Endothelial cell of umbilical vein (primary cell): ENCODE measurements around the gene GBP7. TPM values are rescaled to one million over a fixed set of nuclear protein-coding genes. Genes with fewer than 3 reads are reported as not detected.

ENCODE experiments used
- BruUV-seq: library from RNA; stranded (reverse); fragments of 400-500 nt; replicated peaks from 2 replicates; lab custom pipeline; 2021; lab: Mats Ljungman, UMichigan
- CTCF ChIA-PET: fragments of 300-600, 350-600 bp; sonication (Branson Sonifier 250); formaldehyde crosslinking; loops from one replicate; lab custom pipeline; 2021; ENCODE audit warnings: antibody characterized with exemption, inconsistent platforms; lab: Charles Lee
- POLR2A ChIA-PET: fragments of 300-600, 350-600 bp; sonication (Branson Sonifier 250); formaldehyde crosslinking; loops from one replicate; lab custom pipeline; 2021; ENCODE audit warnings: antibody characterized with exemption, inconsistent platforms; lab: Charles Lee
- DNase-seq: peaks from one replicate; pipeline ENCODE4 v3.0.0-alpha.2; 2011; ENCODE audit warnings: low read depth, low spot score
- FAIRE-seq: peaks from 2 replicates; lab custom pipeline; 2011; peaks lifted over from hg19 to GRCh38; lab: Jason Lieb, UNC
- H2AFZ ChIP-seq: 2 replicates; pipeline ENCODE4 v1.6.0; 2012; ENCODE audit warnings: low read depth, low read length, control low read depth, inconsistent platforms
- H3K27ac ChIP-seq: 2 replicates; pipeline ENCODE4 v1.5.1; 2011; ENCODE audit warnings: low read depth, mild to moderate bottlenecking, control low read depth, low read length, moderate library complexity; ENCODE audit not compliant: insufficient read depth
- H3K27me3 ChIP-seq, 2 experiments: 2 replicates each; pipeline versions ENCODE4 v1.6.0 to v1.6.1; 2011; ENCODE audit warnings: low read length in 2 of 2, mixed read lengths in 1 of 2; ENCODE audit not compliant: control insufficient read depth in 2 of 2, insufficient read depth in 2 of 2
- H3K36me3 ChIP-seq, 2 experiments: 2 replicates in 1 of 2; 3 replicates in 1 of 2; pipeline ENCODE4 v1.5.1; 2011; ENCODE audit warnings: low read length in 2 of 2, mild to moderate bottlenecking in 1 of 2, moderate library complexity in 1 of 2; ENCODE audit not compliant: control insufficient read depth in 2 of 2, insufficient read depth in 2 of 2; ENCODE audit errors: extremely low read depth in 1 of 2
- H3K4me1 ChIP-seq: 3 replicates; pipeline ENCODE4 v1.5.1; 2011; ENCODE audit warnings: mild to moderate bottlenecking, low read length; ENCODE audit not compliant: control insufficient read depth, insufficient read depth; ENCODE audit errors: extremely low read depth
- H3K4me2 ChIP-seq: 2 replicates; pipeline ENCODE4 v1.6.1; 2011; ENCODE audit warnings: low read length, control low read depth, mixed read lengths; ENCODE audit not compliant: insufficient read depth
- H3K4me3 ChIP-seq, 3 experiments: fragments of 200-600 bp in 1 of 3; sonication (generic), shearing (Covaris generic) in 1 of 3; replicated peaks in 1 of 3; 2 replicates each; pipeline ENCODE4 v1.5.1; 2011 to 2016; ENCODE audit warnings: control low read depth in 3 of 3, low read length in 3 of 3, mild to moderate bottlenecking in 2 of 3, inconsistent platforms in 1 of 3, low read depth in 1 of 3, moderate library complexity in 1 of 3; ENCODE audit not compliant: insufficient read depth in 1 of 3
- H3K79me2 ChIP-seq: 2 replicates; pipeline ENCODE4 v1.6.0; 2012; ENCODE audit warnings: low read length, inconsistent platforms; ENCODE audit not compliant: control insufficient read depth, insufficient read depth
- H3K9ac ChIP-seq: replicated peaks from 2 replicates; pipeline ENCODE3; 2011; ENCODE audit warnings: low read length, control low read depth; ENCODE audit not compliant: insufficient read depth; ENCODE audit errors: extremely low read depth
- H3K9me1 ChIP-seq: replicated peaks from 3 replicates; pipeline ENCODE4 v1.6.0; 2011; ENCODE audit warnings: mild to moderate bottlenecking, low read length; ENCODE audit not compliant: control insufficient read depth, insufficient read depth; ENCODE audit errors: extremely low read depth
- H3K9me3 ChIP-seq: replicated peaks from 2 replicates; pipeline ENCODE4 v1.5.1; 2012; ENCODE audit warnings: low read length, inconsistent platforms; ENCODE audit not compliant: control insufficient read depth, insufficient read depth
- H4K20me1 ChIP-seq: replicated peaks from 2 replicates; pipeline ENCODE3; 2011; ENCODE audit warnings: mild to moderate bottlenecking, low read length; ENCODE audit not compliant: control insufficient read depth, insufficient read depth; ENCODE audit errors: extremely low read depth
- FOS ChIP-seq: IDR thresholded peaks from 2 replicates; pipeline ENCODE4 v1.6.1; 2011; ENCODE audit warnings: mild to moderate bottlenecking, low read length, moderate library complexity, borderline replicate concordance; ENCODE audit not compliant: insufficient read depth
- GATA2 ChIP-seq: IDR thresholded peaks from 2 replicates; pipeline ENCODE4 v1.7.0; 2011; ENCODE audit warnings: low read depth, mild to moderate bottlenecking, moderate library complexity, mixed read lengths, low read length; ENCODE audit not compliant: insufficient read length, insufficient read depth
- JUN ChIP-seq: IDR thresholded peaks from 2 replicates; pipeline ENCODE4 v1.6.1; 2011; ENCODE audit warnings: borderline replicate concordance, low read depth; ENCODE audit not compliant: insufficient read length, insufficient read depth
- MYC ChIP-seq: IDR thresholded peaks from one replicate; pipeline ENCODE4 v1.6.1; 2011; ENCODE audit warnings: mild to moderate bottlenecking, low read depth, low read length
- POLR2A ChIP-seq: IDR thresholded peaks from 2 replicates; pipeline ENCODE4 v1.6.1; 2012; ENCODE audit warnings: low read depth, mild to moderate bottlenecking, control low read depth, low read length
- POLR2AphosphoS5 ChIP-seq: IDR thresholded peaks from 2 replicates; pipeline ENCODE4 v1.6.1; 2012; ENCODE audit warnings: low read depth, mild to moderate bottlenecking, control low read depth, low read length, moderate library complexity; ENCODE audit not compliant: insufficient read depth
- dilution Hi-C: fragments of 300-500 bp; cut with MboI; formaldehyde crosslinking; loops from one replicate; pipeline ENCODE4 v1.15.0; 2019; ENCODE audit warnings: low sequenced_read_pairs; ENCODE audit not compliant: extremely low pct_ligation_motif_present
- intact Hi-C: fragments of 100-400 bp; cut with micrococcal nuclease; formaldehyde crosslinking; loops from one replicate; pipeline ENCODE4 v1.10.0; 2022
- polyA plus RNA-seq, 4 experiments: library from polyadenylated mRNA; depleted of rRNA in 3 of 4; stranded (reverse) in 3 of 4; unstranded in 1 of 4; fragments of >200 nt; gene quantifications; 2 replicates each; pipeline versions ENCODE4 v1.2.1 to v1.2.3, GENCODE V29; 2011 to 2012; ENCODE audit warnings: missing spikeins in 1 of 4
- total RNA-seq: library from RNA; stranded (reverse); gene quantifications from 2 replicates; pipeline ENCODE4 v1.2.3, GENCODE V29; 2021
- TF ChIP-seq, protein P1 (sequence below): IDR thresholded peaks from 2 replicates; pipeline ENCODE4 v1.6.1; 2011; ENCODE audit not compliant: insufficient read depth, insufficient read length
- TF ChIP-seq, protein P2 (sequence below), 2 donors: IDR thresholded peaks; 1 replicate in 1 of 2; 2 replicates in 1 of 2; pipeline ENCODE4 v1.5.1; 2011; ENCODE audit warnings: low read length in 2 of 2, mild to moderate bottlenecking in 2 of 2, moderate library complexity in 2 of 2, control low read depth in 1 of 2, inconsistent platforms in 1 of 2, low read depth in 1 of 2; ENCODE audit not compliant: insufficient read depth in 1 of 2; ENCODE audit errors: extremely low read depth in 1 of 2

GBP7 gene
- total and polyA plus RNA-seq, 2 donors (not counting 3 experiments of a cell fraction or from before 2014, with no cell fraction given): not detected

DNA sequence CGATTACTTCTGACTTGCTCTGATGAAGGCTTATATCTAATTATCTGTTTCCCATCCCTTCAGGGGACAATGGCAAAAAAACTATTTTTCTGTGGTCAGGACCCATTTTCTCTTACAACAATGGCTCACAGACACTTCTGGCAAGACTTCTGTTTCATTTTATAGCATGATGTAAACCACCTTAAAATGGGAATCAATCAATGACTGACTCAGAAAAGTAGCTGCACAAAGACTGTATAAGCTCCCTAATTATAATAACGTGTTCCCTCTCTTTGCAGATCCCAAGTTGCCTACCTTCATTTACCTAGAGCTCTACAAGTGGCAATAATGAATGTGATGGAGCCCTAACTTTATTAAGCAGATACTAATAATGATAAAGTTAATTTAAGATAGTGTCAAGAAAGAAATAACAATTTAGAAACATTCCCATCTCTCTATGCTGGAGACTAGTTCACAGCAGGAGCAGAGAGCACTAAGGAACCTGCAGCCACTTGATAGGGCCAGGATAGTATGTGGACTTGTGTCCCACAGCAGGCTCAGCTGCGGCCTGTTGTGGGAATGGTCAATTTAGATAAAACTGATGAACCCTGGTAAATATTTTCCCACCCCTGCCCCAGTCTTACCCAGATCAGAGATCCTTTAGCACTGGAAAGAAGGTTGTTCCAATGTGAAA is 50.4 kb downstream of the GBP7 start:
- peak overlapping the region; percentile 65 for H3K27ac ChIP-seq
- TSS peak; percentile 63 for BruUV-seq
- CTCF ChIA-PET: interaction anchor here (1.3 to 3.8 kb wide), 2 partner anchors 40 to 128 kb away, joined by 4 to 18 read pairs; no protein-coding TSS in a partner anchor

DNA sequence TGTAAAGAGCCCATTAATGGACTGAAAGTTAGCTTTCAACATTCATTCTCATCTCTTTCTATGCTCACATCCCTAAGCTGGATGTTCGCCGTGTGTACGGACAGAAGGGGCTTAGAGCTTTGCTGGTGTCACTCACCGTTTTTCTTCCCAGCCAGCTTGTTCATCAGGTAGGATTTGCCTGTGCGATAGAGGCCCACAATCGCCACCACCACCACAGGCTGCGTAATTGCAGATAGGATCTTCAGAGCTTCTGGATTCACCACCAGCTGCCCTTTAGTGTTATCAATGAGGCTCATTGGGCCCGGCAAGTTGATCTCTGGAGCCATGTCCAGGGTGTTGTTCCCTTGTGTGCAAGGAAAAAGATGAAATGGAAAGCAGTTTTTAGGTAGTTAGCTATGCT is 54.2 kb downstream of the GBP7 start:
- no peaks in the 10 kb centered on the region for H3K27me3 ChIP-seq
- peaks cover 21% of the 10 kb centered on the region for H3K4me1 ChIP-seq
- no peak overlapping the region for H2AFZ ChIP-seq
- dilution Hi-C loops (no loop called here), intact Hi-C loops (no loop called here)
- H3K9me3 ChIP-seq: no peaks in the 10 kb centered on the region
- H3K27ac ChIP-seq: no peak overlapping the region
- no peak for FAIRE-seq
- no peak for DNase-seq
- no peak for TF ChIP-seq MYC
- TF ChIP-seq, protein P1, sequence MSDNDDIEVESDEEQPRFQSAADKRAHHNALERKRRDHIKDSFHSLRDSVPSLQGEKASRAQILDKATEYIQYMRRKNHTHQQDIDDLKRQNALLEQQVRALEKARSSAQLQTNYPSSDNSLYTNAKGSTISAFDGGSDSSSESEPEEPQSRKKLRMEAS: no peak
- TF ChIP-seq GATA2: no peak
- TF ChIP-seq JUN: no peak
- no peak for TF ChIP-seq POLR2AphosphoS5
- TF ChIP-seq, protein P2, sequence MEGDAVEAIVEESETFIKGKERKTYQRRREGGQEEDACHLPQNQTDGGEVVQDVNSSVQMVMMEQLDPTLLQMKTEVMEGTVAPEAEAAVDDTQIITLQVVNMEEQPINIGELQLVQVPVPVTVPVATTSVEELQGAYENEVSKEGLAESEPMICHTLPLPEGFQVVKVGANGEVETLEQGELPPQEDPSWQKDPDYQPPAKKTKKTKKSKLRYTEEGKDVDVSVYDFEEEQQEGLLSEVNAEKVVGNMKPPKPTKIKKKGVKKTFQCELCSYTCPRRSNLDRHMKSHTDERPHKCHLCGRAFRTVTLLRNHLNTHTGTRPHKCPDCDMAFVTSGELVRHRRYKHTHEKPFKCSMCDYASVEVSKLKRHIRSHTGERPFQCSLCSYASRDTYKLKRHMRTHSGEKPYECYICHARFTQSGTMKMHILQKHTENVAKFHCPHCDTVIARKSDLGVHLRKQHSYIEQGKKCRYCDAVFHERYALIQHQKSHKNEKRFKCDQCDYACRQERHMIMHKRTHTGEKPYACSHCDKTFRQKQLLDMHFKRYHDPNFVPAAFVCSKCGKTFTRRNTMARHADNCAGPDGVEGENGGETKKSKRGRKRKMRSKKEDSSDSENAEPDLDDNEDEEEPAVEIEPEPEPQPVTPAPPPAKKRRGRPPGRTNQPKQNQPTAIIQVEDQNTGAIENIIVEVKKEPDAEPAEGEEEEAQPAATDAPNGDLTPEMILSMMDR (IDR thresholded peaks at IDR 0.05; ENCODE audit: extremely low read depth in 1 of 2, insufficient read depth in 1 of 2, low read depth in 1 of 2, low read length in 2 of 2): no peak
- TF ChIP-seq POLR2A: no peak
- TF ChIP-seq FOS: no peak
- no peak overlapping the region for H3K4me2 ChIP-seq
- no peak overlapping the region for H3K4me3 ChIP-seq
- BruUV-seq: no TSS peak
- CTCF ChIA-PET: no interaction called here
- peaks cover 1 to 6% of the 10 kb centered on the region in 2 experiments for H3K36me3 ChIP-seq
- H3K9ac ChIP-seq: no peak overlapping the region
- no peaks in the 10 kb centered on the region for H3K79me2 ChIP-seq
- POLR2A ChIA-PET: no interaction called here
- no peaks in the 10 kb centered on the region for H4K20me1 ChIP-seq
- H3K9me1 ChIP-seq: no peaks in the 10 kb centered on the region

More for the DNA sequence above, 50.4 kb downstream of the GBP7 start:
- Histone ChIP-seq H3K36me3 (peaks cover 0 to 2% of the 10 kb centered on the region in 2 experiments), H3K9me1 (no peaks in the 10 kb centered on the region), H3K9ac (peak overlapping the region; percentile 68), H3K4me1 (peaks cover 30% of the 10 kb centered on the region), H4K20me1 (no peaks in the 10 kb centered on the region), H3K27me3 (no peaks in the 10 kb centered on the region), H2AFZ (peak overlapping the region; percentile 99), H3K4me2 (peak overlapping the region; percentile 100), H3K9me3 (no peaks in the 10 kb centered on the region), H3K4me3 (peak overlapping the region; percentile 46 to 92 (median 89)), H3K79me2 (no peaks in the 10 kb centered on the region)
- TF ChIP-seq JUN (no peak), GATA2 (no peak), POLR2AphosphoS5 (no peak), MYC (no peak)
- TF ChIP-seq, protein P1: no peak
- POLR2A ChIA-PET: no interaction called here
- dilution Hi-C loops: no loop called here
- DNase-seq (peak; percentile 60), FAIRE-seq (peak; percentile 8)
- intact Hi-C loops: loop anchor here (2.0 kb wide), 1 partner anchor 103 kb away; the partner anchor contains the start of gene GBP3
